Activated T-cell treated with anti-CD3 and anti-CD28 coated beads, Interleukin-2, amount 50 U/mL, for 72 hours (primary cell): ENCODE measurements around the gene NOP56. TPM values are rescaled to one million over a fixed set of nuclear protein-coding genes. Genes with fewer than 3 reads are reported as not detected.

Experiments used
- ATAC-seq, 2 donors: fragments of 150-1000 bp; cut with Tn5 transposase; replicated peaks in 1 of 2; 2 replicates each; pipeline ENCODE4 v1.10.0; 2021; ENCODE audit warnings: moderate library complexity in 2 of 2, mild to moderate bottlenecking in 1 of 2
- DNase-seq, 2 donors: peaks; one replicate each; pipeline ENCODE4 v3.0.0; 2021 to 2022; ENCODE audit warnings: mixed read lengths in 1 of 2
- H3K27ac Mint-ChIP-seq: one replicate; pipeline ENCODE4 v1.8.0; 2022; ENCODE audit warnings: mild to moderate bottlenecking, moderate library complexity, mixed read lengths
- H3K27me3 Mint-ChIP-seq: one replicate; pipeline ENCODE4 v1.8.0; 2022; ENCODE audit warnings: low read depth, mixed read lengths
- H3K36me3 Mint-ChIP-seq, 2 donors: one replicate each; pipeline ENCODE4 v1.8.0; 2022; ENCODE audit warnings: mixed read lengths in 2 of 2, mild to moderate bottlenecking in 1 of 2; ENCODE audit not compliant: insufficient read depth in 2 of 2
- H3K4me1 Mint-ChIP-seq: one replicate; pipeline ENCODE4 v1.8.0; 2022; ENCODE audit warnings: low read depth, mixed read lengths
- H3K4me3 Mint-ChIP-seq, 2 donors: one replicate each; pipeline ENCODE4 v1.8.0; 2022; ENCODE audit warnings: mild to moderate bottlenecking in 2 of 2, mixed read lengths in 2 of 2, moderate library complexity in 2 of 2
- H3K9me3 Mint-ChIP-seq, 2 donors: one replicate each; pipeline ENCODE4 v1.8.0; 2022; ENCODE audit warnings: mixed read lengths in 2 of 2
- total RNA-seq, 2 donors: library from RNA; stranded (reverse); gene quantifications; one replicate each; pipeline ENCODE4 v1.2.3, GENCODE V29; 2022

The NOP56 gene
- total RNA-seq, 2 donors from 2014 or later = 263 to 392 TPM

DNA sequence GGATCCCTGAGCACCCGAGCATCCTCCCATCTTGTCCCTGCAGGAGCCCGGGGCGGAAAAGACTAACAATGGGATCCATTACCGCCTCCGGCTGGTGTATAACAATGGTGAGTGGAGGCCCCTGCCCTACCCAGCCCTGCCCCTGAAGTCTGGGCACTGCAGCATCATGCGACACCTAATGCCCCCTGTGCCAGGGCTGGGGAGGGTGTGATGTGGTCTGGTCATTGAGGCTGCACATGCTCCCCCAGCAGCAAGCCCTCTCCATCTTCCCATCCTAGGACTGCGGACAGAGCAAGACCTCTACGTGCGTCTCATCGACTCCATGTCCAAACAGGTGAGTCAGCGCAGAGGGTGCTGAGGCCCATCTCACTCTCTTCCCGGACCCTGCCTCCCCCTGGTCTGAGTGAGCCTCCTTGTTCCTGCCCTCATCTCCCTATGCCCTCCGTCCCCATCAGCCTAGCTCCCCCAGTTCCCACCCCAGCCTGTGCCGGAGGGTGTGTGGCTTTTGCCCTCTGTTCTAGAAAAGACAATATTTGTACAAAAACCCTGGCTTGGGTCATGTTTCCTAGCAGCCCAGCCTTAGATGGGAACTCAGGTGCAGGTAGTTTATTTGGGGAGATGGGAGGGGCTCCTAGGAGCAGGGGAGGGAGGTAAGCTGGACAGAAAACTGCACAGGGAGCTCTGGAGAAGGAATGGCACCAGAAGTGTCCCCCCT lies 53.7 kb downstream of the NOP56 start:
- no peak overlapping the region for H3K4me3 Mint-ChIP-seq
- no peak for ATAC-seq
- H3K27me3 Mint-ChIP-seq = peaks cover 10% of the 10 kb centered on the region
- no peak for DNase-seq
- no peaks in the 10 kb centered on the region for H3K9me3 Mint-ChIP-seq
- peaks cover 10% of the 10 kb centered on the region for H3K4me1 Mint-ChIP-seq
- no peak overlapping the region for H3K27ac Mint-ChIP-seq
- H3K36me3 Mint-ChIP-seq = no peaks in the 10 kb centered on the region

- Mint-ChIP-seq H3K27ac (no peak overlapping the region), H3K36me3 (no peaks in the 10 kb centered on the region), H3K4me1 (peaks cover 10% of the 10 kb centered on the region), H3K9me3 (no peaks in the 10 kb centered on the region), H3K4me3 (peak overlapping the region; percentile 32 to 35), H3K27me3 (peaks cover 10% of the 10 kb centered on the region)
- ATAC-seq (peak; percentile 57 to 75), DNase-seq (no peak)
These were observed 54.4 kb downstream of the NOP56 start for GRCh38 chr20:2706688-2707352.

GRCh38 chr20:2707353-2708072 lies 55.1 kb downstream of the NOP56 start:
- no peaks in the 10 kb centered on the region for H3K36me3 Mint-ChIP-seq
- peak overlapping the region in 1 of 2 donors; percentile 2 for H3K4me3 Mint-ChIP-seq
- DNase-seq = no peak
- peaks cover 10% of the 10 kb centered on the region for H3K27me3 Mint-ChIP-seq
- H3K27ac Mint-ChIP-seq = no peak overlapping the region
- H3K9me3 Mint-ChIP-seq = no peaks in the 10 kb centered on the region
- peaks cover 10% of the 10 kb centered on the region for H3K4me1 Mint-ChIP-seq
- no peak for ATAC-seq

Other genes with a start within 250 kb of the NOP56 start
- gene SNRPB, start 181.8 kb upstream of the NOP56 start, total RNA-seq = 100 to 1,000 TPM; 286 to 329 TPM
- gene ZNF343, start 143.7 kb upstream of the NOP56 start, total RNA-seq = 10 to 100 TPM; 12.4 to 16.4 TPM
- not detected for gene TMC2, start 116.1 kb upstream of the NOP56 start, total RNA-seq
- gene IDH3B, start 11.6 kb downstream of the NOP56 start, total RNA-seq = 100 to 1,000 TPM; 101 to 127 TPM
- 10 to 100 TPM in 1 of 2 donors, 1 to 10 TPM in 1; 8.9 to 23.0 TPM for gene EBF4, start 40.1 kb downstream of the NOP56 start, total RNA-seq
- 1 to 10 TPM; 4.0 to 4.4 TPM for gene CPXM1, start 148.0 kb downstream of the NOP56 start, total RNA-seq
- gene C20orf141, start 162.4 kb downstream of the NOP56 start, total RNA-seq = not detected
- not detected for gene TMEM239, start 163.7 kb downstream of the NOP56 start, total RNA-seq
- 10 to 100 TPM; 52.8 to 58.9 TPM for gene PCED1A, start 188.0 kb downstream of the NOP56 start, total RNA-seq
- gene VPS16, start 188.1 kb downstream of the NOP56 start, total RNA-seq = 10 to 100 TPM; 54.3 to 60.7 TPM
- 10 to 100 TPM; 81.2 to 85.9 TPM for gene PTPRA, start 220.8 kb downstream of the NOP56 start, total RNA-seq